ENCODE data around the gene FAAP100.
"Not testable (repeated sequence)": the region's sequence is repeated elsewhere in the genome, so short reads cannot be mapped to it uniquely, and the experiment has no call there.

GRCh38 chr17:81584771-81585170 lies 32.6 kb upstream of the FAAP100 start:
- TF ChIP-seq POLR2A (IDR thresholded peaks at IDR 0.05; ENCODE audit: extremely low read depth, insufficient read length); MAX (IDR thresholded peaks at IDR 0.05; ENCODE audit: low read depth, low read length): not testable (repeated sequence)

All from NB4 (cell line).